HG03139 (cell line): ENCODE measurements around the gene ZNF341.

Experiments used
- ATAC-seq: cut with Tn5 transposase; IDR thresholded peaks from one replicate; pipeline ENCODE4 v1.9.1; 2021; ENCODE audit not compliant: unreplicated experiment

ZNF341 gene

DNA sequence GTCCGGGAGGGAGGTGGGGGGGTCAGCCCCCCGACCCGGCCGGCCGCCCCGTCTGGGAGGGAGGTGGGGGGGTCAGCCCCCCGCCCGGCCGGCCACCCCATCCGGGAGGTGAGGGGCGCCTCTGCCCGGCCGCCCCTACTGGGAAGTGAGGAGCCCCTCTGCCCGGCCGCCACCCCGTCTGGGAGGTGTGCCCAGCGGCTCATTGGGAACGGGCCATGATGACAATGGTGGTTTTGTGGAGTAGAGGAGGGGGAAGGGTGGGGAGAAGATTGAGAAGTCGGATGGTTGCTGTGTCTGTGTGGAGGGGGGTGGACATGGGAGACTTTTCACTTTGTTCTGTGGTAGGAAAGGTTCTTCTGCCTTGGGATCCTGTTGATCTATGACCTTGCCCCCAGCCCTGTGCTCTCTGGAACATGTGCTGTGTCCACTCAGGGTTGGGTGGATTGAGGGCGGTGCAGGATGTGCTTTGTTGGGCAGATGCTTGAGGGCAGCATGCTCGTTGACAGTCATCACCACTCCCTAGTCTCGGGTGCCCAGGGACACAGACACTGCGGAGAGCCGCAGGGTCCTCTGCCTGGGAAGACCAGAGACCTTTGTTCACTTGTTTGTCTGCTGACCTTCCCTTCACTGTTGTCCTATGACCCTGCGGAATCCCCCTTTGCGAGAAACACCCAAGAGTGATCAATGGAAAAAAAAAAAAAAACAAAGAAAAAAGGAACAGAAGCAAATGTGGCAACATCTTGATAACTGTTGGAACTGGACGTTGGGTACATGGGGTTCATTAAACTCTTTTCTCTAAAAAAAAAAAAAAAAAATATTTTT is 30.0 kb upstream of the ZNF341 start:
- ATAC-seq: no peak

DNA sequence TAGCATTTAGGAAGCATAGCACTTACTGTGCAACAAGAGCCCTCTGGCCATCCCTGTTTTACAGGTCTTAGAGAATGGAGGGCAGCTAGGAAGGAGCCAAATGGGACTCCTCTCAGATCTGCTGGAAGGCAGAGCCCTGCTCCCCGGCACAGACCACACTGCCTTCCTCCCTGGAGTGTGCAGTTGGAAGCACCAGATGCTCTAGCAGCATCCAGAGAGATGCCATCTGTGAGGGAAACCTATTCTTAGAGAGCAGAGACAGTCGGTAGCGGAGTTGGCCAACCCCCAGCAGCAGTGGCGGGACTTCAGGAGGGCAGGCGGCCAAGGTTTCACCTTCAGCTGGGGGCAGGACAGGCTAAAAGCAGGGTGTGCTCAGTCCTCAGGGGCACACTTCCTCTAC is 28.9 kb upstream of the ZNF341 start:
- no peak for ATAC-seq

DNA sequence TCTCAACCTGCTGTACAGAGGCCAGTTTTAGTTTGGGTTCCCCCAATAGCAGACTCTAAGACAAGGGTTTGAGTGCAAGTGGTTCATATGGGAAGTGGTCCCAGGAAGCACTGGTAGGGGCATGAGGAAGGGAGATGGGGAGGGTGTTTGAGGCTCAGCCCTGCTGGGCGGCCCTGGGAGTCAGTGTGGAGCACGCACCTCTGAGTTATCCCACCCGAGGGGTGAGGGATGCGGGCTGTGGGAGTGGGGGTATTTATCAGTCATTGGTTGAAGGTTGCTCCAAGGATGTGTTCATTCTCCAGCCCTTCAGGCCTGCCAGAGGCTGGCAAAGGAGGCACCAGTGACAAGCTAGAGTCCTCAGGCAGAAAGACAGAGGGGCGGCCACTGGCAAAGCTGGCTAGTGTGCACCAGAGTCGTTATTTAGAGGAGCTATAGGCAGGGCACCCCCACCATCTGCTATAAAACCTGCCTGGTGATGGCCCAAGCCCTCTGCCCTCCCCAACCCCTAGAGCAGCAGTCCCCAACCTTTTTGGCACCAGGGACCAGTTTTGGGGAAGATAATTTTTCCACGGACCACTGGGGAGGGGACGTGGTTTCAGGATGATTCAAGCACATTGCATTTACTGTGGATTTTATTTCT is 28.2 kb upstream of the ZNF341 start:
- ATAC-seq: no peak

DNA sequence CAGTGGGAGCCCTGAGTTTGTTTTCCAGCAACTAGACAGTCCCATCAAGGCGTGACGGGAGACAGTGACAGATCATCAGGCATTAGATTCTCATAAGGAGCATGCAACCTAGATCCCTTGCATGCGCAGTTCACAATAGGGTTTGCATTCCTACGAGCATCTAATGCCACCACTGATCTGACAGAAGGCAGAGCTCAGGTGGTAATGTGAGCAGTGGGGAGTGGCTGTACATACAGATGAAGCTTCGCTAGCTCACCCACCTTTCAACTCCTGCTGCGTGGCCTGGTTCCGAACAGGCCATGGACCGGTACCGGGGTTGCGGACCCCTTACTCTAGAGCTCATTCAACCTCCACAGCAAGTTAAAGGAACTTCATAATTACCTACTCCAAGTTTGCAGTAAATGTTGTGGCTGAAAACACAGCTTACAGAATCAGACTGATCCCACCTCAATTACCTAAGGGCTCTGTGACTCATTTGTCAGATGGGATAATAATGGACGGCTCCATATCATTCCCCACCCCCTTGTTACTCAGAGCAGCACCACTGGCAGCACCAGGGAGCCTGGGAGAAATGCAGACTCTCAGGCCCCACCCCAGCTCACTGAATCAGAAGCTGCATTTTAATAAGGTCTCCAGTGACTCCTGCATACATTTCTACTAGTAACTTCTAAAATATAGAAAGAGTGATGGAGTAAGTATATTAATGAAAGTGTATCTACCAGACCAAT is 27.4 kb upstream of the ZNF341 start:
- no peak for ATAC-seq

DNA sequence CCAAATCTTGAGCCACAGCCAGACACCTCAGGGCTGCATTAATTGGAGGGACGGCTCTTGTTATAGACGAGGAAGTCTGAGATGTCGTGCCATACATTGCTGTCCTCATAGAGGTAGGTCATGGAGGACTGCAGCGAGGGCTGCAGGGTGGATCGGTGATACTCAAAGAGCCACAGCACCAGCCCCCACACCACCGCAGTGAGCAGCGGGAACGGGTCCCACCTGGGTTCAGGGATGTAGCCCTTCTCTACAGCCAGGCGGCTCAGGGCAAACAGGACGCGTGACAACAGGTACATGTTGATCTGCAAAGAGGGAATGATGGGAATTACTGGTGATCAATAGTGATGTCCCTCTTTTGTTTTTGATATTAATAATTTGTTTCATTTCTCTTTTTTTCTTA is 24.1 kb upstream of the ZNF341 start:
- no peak for ATAC-seq

DNA sequence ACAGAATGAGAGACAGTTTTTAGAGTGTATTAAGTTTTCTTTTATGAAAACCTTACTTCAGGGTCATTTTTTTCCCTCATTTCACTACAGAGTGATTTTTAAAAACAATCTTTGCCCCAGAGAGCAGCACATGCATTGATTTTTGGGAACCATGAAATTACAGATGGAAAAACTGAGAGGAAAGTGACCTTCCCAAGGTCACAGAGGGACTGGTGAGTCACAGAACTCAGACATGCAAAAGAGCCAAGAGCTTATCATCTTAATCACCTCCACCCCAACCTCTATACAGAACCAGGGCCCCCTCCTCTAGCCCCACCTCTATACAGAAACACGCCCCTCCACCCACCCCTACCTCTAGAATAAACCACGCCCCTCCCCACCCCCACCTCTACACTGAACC is 22.4 kb upstream of the ZNF341 start:
- ATAC-seq: no peak

DNA sequence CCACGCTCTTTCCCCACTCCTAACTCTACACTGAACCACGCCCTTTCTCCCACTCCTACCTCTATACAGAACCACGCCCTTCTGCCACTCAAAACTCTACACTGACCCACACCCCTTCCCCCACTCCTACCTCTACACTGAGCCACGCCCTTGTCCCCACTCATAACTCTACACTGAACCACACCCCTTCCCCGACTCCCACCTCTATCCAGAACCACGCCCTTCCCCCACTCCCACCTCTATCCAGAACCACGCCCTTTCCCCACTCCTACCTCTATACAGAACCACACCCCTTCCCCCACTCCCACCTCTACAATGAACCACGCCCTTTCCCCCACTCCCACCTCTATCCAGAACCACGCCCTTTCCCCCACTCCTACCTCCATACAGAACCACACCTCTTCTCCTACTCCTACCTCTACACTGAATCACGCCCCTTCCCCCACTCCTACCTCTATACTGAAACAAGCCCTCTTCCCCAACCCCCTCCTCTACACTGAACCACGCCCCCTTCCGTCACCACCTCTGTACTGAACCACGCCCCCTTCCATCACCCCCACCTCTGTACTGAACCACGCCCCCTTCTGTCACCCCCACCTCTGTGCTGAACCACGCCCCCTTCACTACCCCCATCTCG is 21.8 kb upstream of the ZNF341 start:
- ATAC-seq: no peak

DNA sequence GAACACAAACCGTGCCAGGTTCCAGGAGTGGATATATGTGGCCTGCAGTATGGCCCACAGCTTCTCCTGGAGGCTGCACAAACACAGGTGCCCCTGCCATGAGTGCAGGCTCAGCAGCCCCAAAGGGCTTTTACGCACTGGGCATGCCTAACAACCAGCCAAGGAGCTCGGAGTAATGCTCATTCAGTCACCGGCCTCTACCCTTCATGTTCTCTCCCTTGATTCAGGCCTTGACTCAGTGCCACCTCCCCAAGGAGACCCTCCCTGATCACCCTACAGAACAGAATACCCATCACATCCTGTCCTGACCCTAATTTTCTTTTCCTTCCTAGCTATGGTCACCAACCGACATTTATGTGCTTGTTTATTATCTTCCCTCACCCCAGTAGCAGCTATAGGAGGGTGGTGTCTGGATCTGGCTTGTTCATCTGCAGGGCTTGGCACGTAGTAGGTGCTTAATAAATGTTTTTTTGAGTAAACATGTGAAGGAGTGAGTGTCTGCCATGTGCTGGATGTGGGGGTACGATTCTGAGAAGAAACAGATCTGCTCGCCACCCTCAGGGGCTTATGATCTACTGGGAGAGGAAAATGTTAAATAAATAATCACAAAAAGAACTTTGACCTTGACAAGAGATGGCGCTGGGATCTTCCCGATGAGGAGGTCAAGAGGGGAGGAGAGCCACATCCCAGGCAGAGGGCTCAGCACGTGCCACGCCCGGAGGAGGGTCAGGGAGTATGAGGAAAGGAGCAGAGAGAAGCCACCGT is 20.9 kb upstream of the ZNF341 start:
- no peak for ATAC-seq

DNA sequence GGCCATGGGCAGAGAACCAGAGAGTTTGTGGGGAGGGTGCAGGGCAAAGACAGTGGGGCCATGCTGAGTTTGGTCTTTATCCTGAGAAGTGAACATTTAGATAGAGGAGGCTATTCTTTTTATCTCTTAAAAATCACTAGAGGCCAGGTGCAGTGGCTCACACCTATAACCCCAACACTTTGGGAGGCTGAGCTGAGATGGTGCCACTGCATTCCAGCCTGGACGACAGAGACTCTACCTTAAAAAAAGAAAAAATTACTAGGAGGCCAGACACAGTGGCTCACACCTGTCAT is 20.4 kb upstream of the ZNF341 start:
- no peak for ATAC-seq

DNA sequence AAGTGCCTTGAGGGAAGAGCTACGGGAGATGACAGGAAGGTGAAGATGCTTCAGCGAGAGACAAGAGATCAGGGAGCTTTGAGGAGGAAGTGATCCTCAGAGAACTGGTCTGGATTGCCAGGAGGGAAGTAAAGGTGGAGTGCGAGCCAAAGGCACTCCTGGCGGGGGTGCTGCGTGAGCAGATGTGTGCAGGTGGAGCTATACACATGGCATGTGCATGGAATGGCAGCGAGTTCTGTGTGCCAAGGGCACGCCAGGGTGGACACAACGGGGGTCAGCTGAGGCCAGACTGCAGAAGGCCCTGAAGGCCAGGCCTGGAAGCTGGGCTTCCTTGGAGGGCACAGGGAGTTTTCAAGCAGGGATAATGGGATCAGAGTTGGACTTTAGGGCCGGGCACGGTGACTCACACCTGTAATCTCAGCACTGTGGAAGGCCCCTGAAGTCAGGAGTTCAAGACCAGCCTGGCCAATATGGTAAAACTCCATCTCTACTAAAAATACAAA is 17.9 kb upstream of the ZNF341 start:
- ATAC-seq: no peak

DNA sequence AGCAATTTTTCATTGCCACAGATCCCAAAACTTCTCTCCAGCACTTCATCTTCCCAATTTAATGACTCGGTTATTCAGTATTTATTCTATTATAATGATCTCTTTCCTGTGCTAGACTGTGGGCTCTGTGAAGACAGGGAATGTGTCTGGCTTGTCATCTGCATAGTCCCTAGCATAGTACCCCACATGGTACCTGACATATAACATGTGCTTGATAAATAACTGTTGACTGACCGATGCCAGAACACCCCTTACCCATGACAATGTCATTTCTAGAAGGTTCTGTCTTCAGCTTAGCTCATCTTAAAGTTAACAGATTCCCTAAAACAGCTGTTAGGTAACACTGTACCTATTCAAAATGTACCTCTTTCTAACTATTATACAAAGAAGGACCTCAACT is 15.3 kb upstream of the ZNF341 start:
- ATAC-seq: no peak

DNA sequence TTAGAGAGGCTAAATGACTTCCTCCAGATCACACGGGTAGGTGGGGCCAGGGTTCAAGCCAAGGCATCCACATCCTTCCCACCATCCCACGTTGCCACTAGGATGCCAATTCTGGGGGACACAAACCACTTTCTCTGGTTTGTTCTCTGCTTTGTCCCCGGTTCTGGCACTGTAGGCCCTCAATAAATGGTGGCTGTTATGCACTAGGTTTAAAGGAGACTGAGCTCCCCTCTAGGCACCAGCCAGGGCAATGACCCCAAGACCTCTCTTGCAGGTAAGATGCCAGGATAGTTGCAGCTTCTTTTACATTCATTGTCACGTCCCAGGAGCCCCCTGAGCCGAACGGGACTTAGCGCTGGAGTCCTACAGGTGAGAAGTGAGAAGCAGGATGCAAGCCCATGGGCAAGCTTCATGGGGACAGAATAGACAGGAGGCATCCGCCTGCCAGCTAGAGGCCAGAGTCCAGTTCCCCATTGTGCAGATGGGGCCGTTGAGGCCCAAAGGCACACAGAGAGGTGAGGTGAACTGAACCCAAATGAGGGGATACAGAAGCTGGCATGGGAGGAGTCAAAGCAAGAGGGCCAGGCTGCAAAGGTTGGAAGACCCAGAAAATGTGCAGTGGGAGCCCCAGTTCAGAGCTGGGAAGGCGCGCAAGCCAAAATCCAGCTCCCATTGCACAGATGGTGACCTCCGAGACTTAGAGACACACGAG is 12.4 kb upstream of the ZNF341 start:
- ATAC-seq: no peak

DNA sequence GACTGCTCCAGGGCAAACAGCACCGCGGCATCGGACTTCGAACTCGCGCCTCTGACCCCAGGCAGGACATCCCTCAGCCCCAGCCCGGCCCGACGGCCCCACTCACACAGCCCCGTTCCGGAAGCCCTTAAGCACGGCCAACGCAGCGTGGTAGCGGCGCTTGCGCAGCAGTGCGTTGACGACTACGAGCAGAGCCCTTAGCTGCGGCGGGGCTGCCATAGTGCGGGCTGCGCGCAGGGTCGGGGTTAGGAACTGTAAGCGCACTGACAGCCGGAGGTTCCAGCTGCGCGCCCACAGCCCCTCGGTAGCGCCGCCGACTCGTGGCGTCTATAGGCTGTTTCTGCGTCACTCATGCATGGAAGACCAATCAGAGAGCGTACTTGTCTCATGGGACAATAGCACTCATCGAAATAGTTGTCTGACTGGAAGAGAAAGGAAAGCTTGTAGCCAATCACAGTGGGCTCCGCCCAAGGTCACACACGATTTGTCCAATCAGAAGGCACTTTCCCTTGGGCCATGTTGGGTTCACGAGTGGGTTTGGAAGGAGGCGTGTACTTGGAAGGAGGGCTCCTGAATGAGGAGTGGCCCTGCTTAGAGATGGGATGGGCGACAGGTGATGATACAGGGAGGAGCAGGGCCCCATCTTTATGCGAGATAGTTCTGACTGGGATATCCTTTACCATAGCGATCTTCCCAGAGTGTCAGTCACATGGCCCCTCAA is 11.6 kb upstream of the ZNF341 start, which contains the start of gene PXMP4:
Gene PXMP4, minus strand, starts transcription at position 322 of the 721 bp plus-strand sequence. Its CDS starts 103 bp downstream, at position 219.
- ATAC-seq: peak; percentile 96

DNA sequence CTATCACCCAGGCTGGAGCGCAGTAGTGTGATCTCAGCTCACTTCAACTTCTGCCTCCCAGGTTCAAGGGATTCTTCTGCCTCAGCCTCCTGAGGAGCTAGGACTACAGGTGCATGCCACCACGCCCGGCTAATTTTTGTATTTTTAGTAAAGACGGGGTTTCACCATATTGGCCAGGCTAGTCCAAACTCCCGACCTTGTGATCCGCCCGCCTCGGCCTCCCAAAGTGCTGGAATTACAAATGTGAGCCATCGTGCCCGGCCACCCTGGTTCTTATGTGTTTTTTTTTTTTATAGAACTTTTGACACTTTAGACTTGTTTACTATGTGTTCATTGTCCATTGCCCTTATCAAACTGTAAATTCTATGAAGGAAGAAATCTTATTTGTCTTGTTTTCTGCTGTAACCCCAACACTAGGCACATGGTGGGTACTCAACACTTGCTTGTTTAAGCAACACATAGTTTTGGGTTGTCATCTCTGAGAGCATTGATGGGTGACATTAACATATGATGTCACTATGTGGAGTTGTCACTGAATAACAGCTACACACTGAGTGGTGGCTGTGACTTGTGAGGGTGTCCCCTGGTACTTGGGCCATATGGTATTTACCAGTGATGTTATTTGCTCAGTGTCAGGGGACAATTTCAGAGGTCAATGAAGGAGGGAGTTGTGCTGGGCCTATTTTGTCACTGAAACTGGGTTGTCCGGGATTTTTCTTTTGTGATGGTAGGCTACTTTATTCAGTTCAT is 10.2 kb upstream of the ZNF341 start:
- ATAC-seq: no peak

DNA sequence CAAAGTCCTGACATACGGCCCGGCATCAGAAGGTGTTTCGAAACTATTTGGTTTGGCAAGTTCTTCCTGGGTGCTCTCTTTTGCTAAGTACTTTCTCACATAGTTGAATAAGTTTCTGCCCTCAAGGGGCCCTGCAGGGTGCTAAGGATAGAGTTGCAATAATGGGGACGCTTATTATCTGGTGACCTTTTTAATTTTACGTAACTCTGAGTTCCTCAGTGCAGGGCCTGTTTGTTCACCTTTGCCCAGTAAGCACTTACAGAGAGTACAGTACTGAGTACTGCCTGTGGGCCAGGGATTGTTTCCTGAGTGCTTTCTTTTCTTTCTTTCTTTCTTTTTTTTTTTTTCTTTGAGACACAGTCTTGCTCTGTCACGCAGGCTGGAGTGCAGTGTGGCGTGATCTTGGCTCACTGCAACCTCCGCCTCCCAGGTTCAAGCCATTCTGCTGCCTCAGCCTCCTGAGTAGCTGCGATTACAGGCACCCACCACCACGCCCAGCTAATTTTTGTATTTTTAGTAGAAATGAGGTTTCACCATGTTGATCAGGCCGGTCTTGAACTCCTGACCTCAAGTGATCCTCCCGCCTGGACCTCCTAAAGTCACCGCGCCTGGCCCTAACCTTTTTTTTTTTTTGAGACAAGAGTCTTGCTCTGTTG is 7.2 kb upstream of the ZNF341 start:
- no peak for ATAC-seq

DNA sequence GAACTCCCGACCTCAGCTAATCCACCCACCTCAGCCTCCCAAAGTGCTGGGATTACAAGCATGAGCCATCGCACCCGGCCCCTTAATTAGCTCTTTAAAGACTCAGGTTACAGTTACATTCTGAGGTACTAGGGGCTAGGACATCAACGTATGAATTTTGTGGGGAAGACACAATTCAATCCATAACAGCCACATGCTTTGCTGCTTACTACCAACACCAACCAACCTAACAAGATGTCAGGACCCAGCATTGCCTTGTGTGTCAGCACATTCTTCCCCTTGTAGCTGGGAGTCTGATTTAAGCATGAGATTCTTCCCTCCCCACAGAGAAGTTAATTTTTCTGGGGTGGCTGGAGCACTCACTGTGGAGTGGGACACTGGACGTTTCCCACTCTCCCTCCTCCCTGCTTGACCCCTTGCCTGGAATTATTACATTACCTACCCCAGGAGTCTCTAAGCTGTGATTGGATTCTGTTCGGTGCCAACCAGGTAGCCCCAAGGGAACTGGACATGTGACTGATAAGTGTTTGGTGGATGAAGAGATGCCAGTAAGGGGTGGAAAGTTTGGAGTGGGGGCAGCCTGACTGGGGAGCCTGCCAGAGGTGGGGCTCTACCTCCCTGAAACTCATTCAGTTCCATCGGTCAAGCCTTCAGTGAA is 6.1 kb upstream of the ZNF341 start:
- no peak for ATAC-seq

DNA sequence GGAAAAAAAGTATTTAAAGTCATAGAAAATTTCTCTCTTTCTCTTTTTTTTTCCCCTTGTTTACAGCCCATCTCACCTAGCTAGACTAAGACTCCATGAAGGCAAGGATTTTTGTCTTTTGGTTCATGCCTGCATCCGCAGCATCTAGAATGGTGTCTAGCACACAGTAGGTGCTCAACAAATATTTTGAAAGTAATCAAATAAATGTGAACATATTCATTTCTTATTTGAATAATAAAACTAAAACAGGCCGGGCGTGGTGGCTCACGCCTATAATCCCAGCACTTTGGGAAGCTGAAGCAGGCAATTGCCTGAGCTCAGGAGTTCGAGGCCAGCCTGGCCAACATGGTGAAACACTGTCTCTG is 4.7 kb upstream of the ZNF341 start:
- ATAC-seq: no peak

DNA sequence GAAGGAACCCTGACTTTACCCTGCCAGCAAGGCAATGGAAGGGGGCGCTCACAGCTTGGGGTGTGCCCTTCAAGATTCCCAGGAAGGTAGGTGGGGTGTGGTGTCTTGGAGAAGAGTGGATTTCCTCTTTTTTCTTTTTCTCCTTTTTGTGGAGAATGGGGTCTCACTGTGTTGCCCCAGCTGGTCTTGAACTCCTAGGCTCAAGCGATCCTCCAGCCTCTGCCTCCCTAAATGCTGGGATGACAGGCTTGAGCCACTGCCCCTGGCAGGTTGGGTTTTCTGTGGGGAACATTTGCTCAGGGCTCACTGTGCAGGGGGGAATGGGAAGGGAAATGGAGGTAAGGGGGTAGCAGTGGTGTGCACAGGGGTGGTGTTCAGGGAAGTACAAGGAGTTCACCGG is 4.0 kb upstream of the ZNF341 start:
- ATAC-seq: no peak
